Brain microvascular endothelial cell (primary cell): Measurements from ENCODE around the gene NFIL3.

Experiments
- DNase-seq: peaks from one replicate; pipeline ENCODE4 v3.0.0-alpha.2; 2020
- H3K27ac ChIP-seq: fragments of 250-450 bp; sonication (Bioruptor Pico); 2 replicates; pipeline ENCODE4 v1.5.1; 2020; ENCODE audit warnings: mild to moderate bottlenecking, moderate library complexity
- H3K27me3 ChIP-seq: fragments of 250-450 bp; sonication (Bioruptor Pico); replicated peaks from 2 replicates; pipeline ENCODE4 v1.5.1; 2020; ENCODE audit warnings: mild to moderate bottlenecking
- H3K36me3 ChIP-seq: fragments of 250-450 bp; sonication (Bioruptor Pico); replicated peaks from 2 replicates; pipeline ENCODE4 v1.5.1; 2020; ENCODE audit warnings: mild to moderate bottlenecking
- H3K4me3 ChIP-seq: 2 replicates; pipeline ENCODE4 v1.5.1; 2011; ENCODE audit warnings: low read depth, mild to moderate bottlenecking, control low read depth, low read length, moderate library complexity
- in situ Hi-C: cut with HindIII; loops from 2 replicates; pipeline ENCODE4 v1.10.0; 2017; ENCODE audit warnings: low sequenced_read_pairs, low pct_ligation_motif_present
- TF ChIP-seq, protein P1 (sequence below): IDR thresholded peaks from 2 replicates; pipeline ENCODE4 v1.5.1; 2011; ENCODE audit warnings: low read depth, mild to moderate bottlenecking, moderate library complexity, low read length, control low read depth, inconsistent platforms; ENCODE audit errors: missing control alignments

NFIL3 gene

GRCh38 chr9:91361291-91362050 lies 62.2 kb downstream of the NFIL3 start, which contains the start of gene AUH:
AUH (minus strand) TSS chr9:91361918; CDS start chr9:91361889, 29 bp downstream.
- Histone ChIP-seq H3K27ac (peak within 1 kb of the TSS; percentile 78), H3K27me3 (no peaks in the 10 kb centered on the region), H3K36me3 (peaks cover 3% of the 10 kb centered on the region), H3K4me3 (peak within 1 kb of the TSS; percentile 87)
- TF ChIP-seq, protein P1, sequence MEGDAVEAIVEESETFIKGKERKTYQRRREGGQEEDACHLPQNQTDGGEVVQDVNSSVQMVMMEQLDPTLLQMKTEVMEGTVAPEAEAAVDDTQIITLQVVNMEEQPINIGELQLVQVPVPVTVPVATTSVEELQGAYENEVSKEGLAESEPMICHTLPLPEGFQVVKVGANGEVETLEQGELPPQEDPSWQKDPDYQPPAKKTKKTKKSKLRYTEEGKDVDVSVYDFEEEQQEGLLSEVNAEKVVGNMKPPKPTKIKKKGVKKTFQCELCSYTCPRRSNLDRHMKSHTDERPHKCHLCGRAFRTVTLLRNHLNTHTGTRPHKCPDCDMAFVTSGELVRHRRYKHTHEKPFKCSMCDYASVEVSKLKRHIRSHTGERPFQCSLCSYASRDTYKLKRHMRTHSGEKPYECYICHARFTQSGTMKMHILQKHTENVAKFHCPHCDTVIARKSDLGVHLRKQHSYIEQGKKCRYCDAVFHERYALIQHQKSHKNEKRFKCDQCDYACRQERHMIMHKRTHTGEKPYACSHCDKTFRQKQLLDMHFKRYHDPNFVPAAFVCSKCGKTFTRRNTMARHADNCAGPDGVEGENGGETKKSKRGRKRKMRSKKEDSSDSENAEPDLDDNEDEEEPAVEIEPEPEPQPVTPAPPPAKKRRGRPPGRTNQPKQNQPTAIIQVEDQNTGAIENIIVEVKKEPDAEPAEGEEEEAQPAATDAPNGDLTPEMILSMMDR, result no peak
- peak; percentile 46 for DNase-seq
- in situ Hi-C loops, result no loop called here

DNA sequence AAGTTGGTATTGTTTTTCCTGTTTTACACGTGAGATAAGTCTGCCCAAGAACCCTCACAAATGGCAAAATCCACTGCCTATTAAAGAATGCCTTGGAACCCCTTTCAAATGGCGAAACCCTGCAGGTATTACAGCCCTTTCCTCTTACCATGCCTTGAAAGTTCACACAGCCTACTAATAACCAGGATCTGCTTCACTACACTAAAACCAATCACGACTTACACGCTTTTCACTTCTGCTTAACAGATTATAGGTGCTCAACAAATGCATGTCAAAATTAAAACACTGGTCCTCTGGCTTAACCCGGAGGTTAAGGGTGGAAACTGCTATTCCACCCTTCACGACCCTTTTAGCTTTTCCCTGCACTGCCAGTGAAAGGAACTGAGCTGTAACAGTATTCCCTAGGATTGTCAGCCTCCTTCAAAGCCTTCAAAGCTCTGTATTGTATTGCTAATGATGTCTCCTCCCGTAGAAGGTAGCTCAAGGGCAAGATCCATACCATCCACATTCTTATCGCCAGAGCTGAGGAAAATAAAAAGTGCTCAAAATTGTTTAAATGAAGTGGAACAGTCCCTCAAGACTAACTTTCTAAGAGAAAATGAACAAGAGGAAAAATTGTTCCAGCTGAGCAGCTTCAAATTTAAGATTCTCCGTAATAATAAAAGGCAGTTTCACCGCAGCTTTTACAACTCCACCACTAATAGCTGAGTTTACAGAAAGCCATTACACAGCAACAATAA lies 62.9 kb downstream of the NFIL3 start:
- in situ Hi-C loops, result no loop called here
- Histone ChIP-seq H3K4me3 (peak overlapping the region; percentile 87), H3K27ac (no peak overlapping the region), H3K27me3 (no peaks in the 10 kb centered on the region), H3K36me3 (peaks cover 3% of the 10 kb centered on the region)
- TF ChIP-seq, protein P1, result no peak
- no peak for DNase-seq

DNA sequence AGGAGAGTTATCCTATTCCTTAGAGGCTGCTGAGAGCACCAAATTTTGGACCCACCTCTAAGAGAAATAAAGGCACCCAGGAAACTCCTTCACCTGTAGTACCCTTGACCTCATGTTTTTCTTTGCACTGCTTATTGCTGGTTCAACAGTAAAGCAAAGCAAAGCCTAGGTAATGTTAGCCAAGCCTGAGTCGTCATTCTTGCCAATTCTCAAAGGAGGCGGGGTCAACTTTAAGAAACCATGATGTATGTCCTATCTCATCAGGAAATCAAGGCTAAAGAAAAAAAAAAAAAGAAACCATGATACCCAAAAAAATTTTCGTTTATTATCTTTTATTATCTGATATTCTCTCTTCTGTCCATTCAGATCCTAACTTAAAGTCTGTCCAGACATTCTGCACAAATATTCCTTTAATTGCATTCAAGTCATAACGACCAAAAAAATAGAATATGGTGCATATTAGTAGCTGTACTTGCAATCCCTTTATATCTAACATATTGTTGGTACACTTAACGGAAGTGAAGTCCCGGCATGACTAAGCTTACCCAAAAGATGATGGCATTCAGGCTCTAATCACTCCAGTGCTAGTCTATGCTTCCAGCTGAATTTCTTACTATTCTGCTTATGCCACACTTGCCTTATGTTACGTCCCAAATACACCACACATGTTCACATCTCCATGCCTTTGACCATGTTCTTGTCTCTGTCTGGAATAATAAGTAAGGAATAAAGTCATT lies 63.7 kb downstream of the NFIL3 start:
- no peak for DNase-seq
- peaks cover 3% of the 10 kb centered on the region for H3K36me3 ChIP-seq
- in situ Hi-C loops, result no loop called here
- no peak overlapping the region for H3K27ac ChIP-seq
- TF ChIP-seq, protein P1, result no peak
- H3K4me3 ChIP-seq, result no peak overlapping the region
- no peaks in the 10 kb centered on the region for H3K27me3 ChIP-seq

DNA sequence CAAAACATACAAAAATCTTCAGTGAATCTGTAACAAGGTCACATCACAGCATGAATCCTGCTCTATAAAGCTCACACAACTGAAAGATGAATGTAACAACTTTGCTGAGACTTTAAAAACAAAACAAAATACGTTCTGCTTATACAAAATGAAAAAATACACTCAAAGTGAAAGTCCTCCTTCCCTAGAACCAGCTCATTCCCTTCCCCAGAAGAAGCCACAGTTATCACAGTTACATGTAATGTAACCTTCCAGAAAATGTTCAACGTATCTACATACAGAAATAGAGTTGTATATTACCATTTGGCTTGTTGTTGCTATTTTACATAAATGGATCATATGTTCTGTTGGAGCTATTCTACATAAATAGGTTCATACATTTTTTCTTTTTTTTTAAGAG lies 64.5 kb downstream of the NFIL3 start:
- TF ChIP-seq, protein P1, result no peak
- in situ Hi-C loops, result no loop called here
- Histone ChIP-seq H3K4me3 (no peak overlapping the region), H3K36me3 (peaks cover 3% of the 10 kb centered on the region), H3K27ac (no peak overlapping the region), H3K27me3 (no peaks in the 10 kb centered on the region)
- no peak for DNase-seq
